HG03354 (cell line): Measurements from ENCODE around the gene KIF26B.
"Not testable (repeated sequence)": the region's sequence is repeated elsewhere in the genome, so short reads cannot be mapped to it uniquely, and the experiment has no call there.

Experiments
- ATAC-seq: cut with Tn5 transposase; IDR thresholded peaks from one replicate; pipeline ENCODE4 v1.9.1; 2021; ENCODE audit warnings: mild to moderate bottlenecking; ENCODE audit not compliant: unreplicated experiment, poor library complexity, severe bottlenecking

The KIF26B gene

GRCh38 chr1:245301921-245302320 is 147.1 kb downstream of the KIF26B start:
- ATAC-seq, result no peak

- no peak for ATAC-seq
These were observed 149.9 kb downstream of the KIF26B start for GRCh38 chr1:245304698-245305097.

- no peak for ATAC-seq
These were observed 151.2 kb downstream of the KIF26B start for GRCh38 chr1:245306020-245306419.

- no peak for ATAC-seq
These were observed 152.0 kb downstream of the KIF26B start for GRCh38 chr1:245306628-245307410.

GRCh38 chr1:245310571-245311531 is 156.1 kb downstream of the KIF26B start:
- peak; percentile 74 for ATAC-seq

GRCh38 chr1:245311887-245312536 is 157.2 kb downstream of the KIF26B start:
- ATAC-seq, result no peak

GRCh38 chr1:245313576-245313975 is 158.8 kb downstream of the KIF26B start:
- no peak for ATAC-seq

GRCh38 chr1:245316784-245317183 is 162.0 kb downstream of the KIF26B start:
- ATAC-seq, result no peak

- ATAC-seq, result no peak
These were observed 162.4 kb downstream of the KIF26B start for GRCh38 chr1:245317217-245317616.

- ATAC-seq, result no peak
These were observed 164.3 kb downstream of the KIF26B start for GRCh38 chr1:245319094-245319493.

- ATAC-seq, result no peak
These were observed 167.9 kb downstream of the KIF26B start for GRCh38 chr1:245322673-245323072.

- ATAC-seq, result not testable (repeated sequence)
These were observed 169.0 kb downstream of the KIF26B start for GRCh38 chr1:245323765-245324164.

- no peak for ATAC-seq
These were observed 171.4 kb downstream of the KIF26B start for GRCh38 chr1:245325922-245326795.

- no peak for ATAC-seq
These were observed 172.6 kb downstream of the KIF26B start for GRCh38 chr1:245327360-245327759.

- ATAC-seq, result no peak
These were observed 173.1 kb downstream of the KIF26B start for GRCh38 chr1:245327842-245328241.

- ATAC-seq, result no peak
These were observed 176.2 kb downstream of the KIF26B start for GRCh38 chr1:245330951-245331350.

- ATAC-seq, result no peak
These were observed 177.3 kb downstream of the KIF26B start for GRCh38 chr1:245332085-245332484.

- ATAC-seq, result no peak
These were observed 177.7 kb downstream of the KIF26B start for GRCh38 chr1:245332513-245332912.

- ATAC-seq, result no peak
These were observed 179.4 kb downstream of the KIF26B start for GRCh38 chr1:245334235-245334634.
